Measurements from ENCODE around the gene C1orf159. TPM values are rescaled to one million over a fixed set of nuclear protein-coding genes. Genes with fewer than 3 reads are reported as not detected.

The C1orf159 gene
- total and polyA plus RNA-seq, 4 donors: 9.5 to 19.2 (median 13.3) TPM

GRCh38 chr1:1128454-1129139 is 12.7 kb upstream of the C1orf159 start:
- no peaks in the 10 kb centered on the region for H3K9me3 ChIP-seq (ENCODE audit: control insufficient read depth in 4 of 4, insufficient read depth in 3 of 4, low read length in 3 of 4)
- TF ChIP-seq CTCF (IDR thresholded peaks at IDR 0.05; ENCODE audit: control extremely low read depth, extremely low read depth): no peak
- H3K27me3 ChIP-seq (ENCODE audit: control insufficient read depth in 3 of 3, insufficient read depth in 3 of 3, low read length in 2 of 3): no peaks in the 10 kb centered on the region
- DNase-seq (peak in 2 of 3 donors; percentile 26 to 40), ATAC-seq (ENCODE audit: insufficient read depth, low FRiP score) (no peak)
- WGBS, 2 donors: 70 to 83% methylated on average over 32 of the region's 32 CpGs
- no peaks in the 10 kb centered on the region for H3K36me3 ChIP-seq (ENCODE audit: control insufficient read depth in 4 of 4, insufficient read depth in 4 of 4, low read length in 4 of 4)
- H3K9ac ChIP-seq (ENCODE audit: insufficient read depth in 1 of 2, low read length in 2 of 2): peak overlapping the region in 1 of 2 donors; percentile 25
- no peak overlapping the region for H3K27ac ChIP-seq (ENCODE audit: low read depth in 1 of 2, low read length in 1 of 2)
- no peak overlapping the region for H3K4me3 ChIP-seq
- peaks cover 0 to 19% (median 0%) of the 10 kb centered on the region in 5 donors for H3K4me1 ChIP-seq (ENCODE audit: control insufficient read depth in 5 of 5, insufficient read depth in 5 of 5, low read length in 5 of 5)

DNA sequence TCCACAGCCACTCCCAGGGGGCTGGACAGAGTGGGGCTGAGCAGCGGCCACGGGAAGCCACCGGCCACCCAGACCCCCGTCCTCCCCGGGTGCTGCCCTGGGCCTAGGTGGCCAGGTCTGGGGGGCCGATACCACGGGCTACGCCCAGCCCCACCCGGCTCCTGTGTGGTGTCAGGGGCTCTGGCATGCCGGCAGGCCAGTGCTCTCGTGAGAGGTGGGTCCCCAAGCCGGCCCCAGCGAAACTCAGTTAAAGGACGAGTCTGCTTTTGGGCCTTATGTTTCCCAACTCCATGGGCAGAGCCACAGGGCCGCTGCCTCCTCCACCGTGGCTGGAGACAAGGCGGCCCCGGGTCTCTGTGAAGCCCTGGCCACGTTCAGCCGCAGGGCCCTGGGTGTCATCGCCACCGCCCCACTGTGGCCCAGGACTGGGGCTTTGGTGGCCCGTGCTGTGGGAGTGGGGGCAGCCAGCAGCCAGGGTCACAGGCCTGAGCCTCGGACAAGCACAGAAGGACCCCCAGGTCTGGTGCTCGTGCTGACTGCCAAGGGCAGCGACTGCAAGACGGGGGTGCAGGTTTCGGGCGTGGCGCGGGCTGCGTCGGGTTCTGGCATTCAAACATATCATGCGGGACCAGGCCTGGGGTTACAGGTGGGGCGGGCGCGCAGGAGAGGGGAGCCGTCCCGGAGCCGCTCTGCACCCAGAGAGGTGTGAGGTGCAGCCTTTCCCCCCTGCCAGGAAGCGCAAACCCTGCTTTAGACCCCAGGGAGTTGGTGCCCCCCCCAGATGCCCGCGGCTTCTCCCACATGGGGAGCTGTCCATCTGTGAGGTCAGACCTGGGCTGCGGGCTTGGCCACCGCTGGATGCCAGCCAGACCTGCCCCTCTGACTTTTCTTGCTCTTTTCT is 11.9 kb upstream of the C1orf159 start:
- DNase-seq: no peak
- Histone ChIP-seq H3K27me3 (ENCODE audit: control insufficient read depth in 3 of 3, insufficient read depth in 3 of 3, low read length in 2 of 3) (no peaks in the 10 kb centered on the region), H3K36me3 (ENCODE audit: control insufficient read depth in 4 of 4, insufficient read depth in 4 of 4, low read length in 4 of 4) (no peaks in the 10 kb centered on the region), H3K27ac (ENCODE audit: low read depth in 1 of 2, low read length in 1 of 2) (no peak overlapping the region), H3K4me1 (ENCODE audit: control insufficient read depth in 5 of 5, insufficient read depth in 5 of 5, low read length in 5 of 5) (peaks cover 0 to 11% (median 0%) of the 10 kb centered on the region in 5 donors), H3K9ac (ENCODE audit: insufficient read depth in 1 of 2, low read length in 2 of 2) (no peak overlapping the region), H3K4me3 (no peak overlapping the region), H3K9me3 (ENCODE audit: control insufficient read depth in 4 of 4, insufficient read depth in 3 of 4, low read length in 3 of 4) (no peaks in the 10 kb centered on the region)
- ATAC-seq (ENCODE audit: insufficient read depth, low FRiP score): no peak
- 85 to 87% methylated on average over 45 of the region's 45 CpGs for WGBS, 2 donors
- TF ChIP-seq CTCF (IDR thresholded peaks at IDR 0.05; ENCODE audit: control extremely low read depth, extremely low read depth): no peak

GRCh38 chr1:1125945-1126344 is 10.1 kb upstream of the C1orf159 start:
- Histone ChIP-seq H3K4me1 (ENCODE audit: control insufficient read depth in 5 of 5, insufficient read depth in 5 of 5, low read length in 5 of 5) (peaks cover 0 to 5% (median 0%) of the 10 kb centered on the region in 5 donors), H3K4me3 (no peak overlapping the region), H3K36me3 (ENCODE audit: control insufficient read depth in 4 of 4, insufficient read depth in 4 of 4, low read length in 4 of 4) (no peaks in the 10 kb centered on the region), H3K9me3 (ENCODE audit: control insufficient read depth in 4 of 4, insufficient read depth in 3 of 4, low read length in 3 of 4) (no peaks in the 10 kb centered on the region), H3K9ac (ENCODE audit: insufficient read depth in 1 of 2, low read length in 2 of 2) (no peak overlapping the region), H3K27ac (ENCODE audit: low read depth in 1 of 2, low read length in 1 of 2) (no peak overlapping the region), H3K27me3 (ENCODE audit: control insufficient read depth in 3 of 3, insufficient read depth in 3 of 3, low read length in 2 of 3) (no peaks in the 10 kb centered on the region)
- TF ChIP-seq CTCF (IDR thresholded peaks at IDR 0.05; ENCODE audit: control extremely low read depth, extremely low read depth): no peak
- WGBS, 2 donors: 88 to 89% methylated on average over 18 of the region's 18 CpGs
- DNase-seq (no peak), ATAC-seq (ENCODE audit: insufficient read depth, low FRiP score) (no peak)
